RPMI8226 (cell line): ENCODE data around the gene RAB33B.
"Not testable (repeated sequence)": the region's sequence is repeated elsewhere in the genome, so short reads cannot be mapped to it uniquely, and the experiment has no call there.

Experiments used
- DNase-seq: peaks from one replicate; pipeline ENCODE4 v3.0.0-alpha.2; 2015

Gene RAB33B

GRCh38 chr4:139454111-139455045 lies at the start of gene RAB33B:
Gene RAB33B, plus strand, starts transcription at chr4:139454121. Its CDS starts 75 bp downstream, at chr4:139454196.
- peak; percentile 31 for DNase-seq

DNA sequence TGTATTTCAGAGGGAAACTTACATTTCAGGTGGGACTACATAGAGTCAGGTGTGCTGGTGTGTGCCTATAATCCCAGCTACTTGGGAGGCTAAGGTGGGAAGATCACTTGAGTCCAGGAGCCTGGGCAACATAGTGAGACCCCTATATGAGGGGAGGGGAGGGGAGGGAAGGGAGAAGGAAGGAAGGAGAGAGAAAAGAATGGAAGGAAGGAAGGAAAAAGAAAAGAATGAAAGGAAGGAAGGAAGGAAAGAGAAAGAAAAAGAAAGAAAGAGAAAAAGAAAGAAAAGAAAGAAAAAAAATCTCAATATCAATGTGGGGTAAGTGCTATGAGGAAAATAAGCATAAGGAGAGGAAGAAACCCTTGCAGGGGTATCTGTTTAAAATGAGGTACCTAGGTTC lies 43.6 kb upstream of the RAB33B start:
- no peak for DNase-seq

GRCh38 chr4:139414671-139415210 lies 39.2 kb upstream of the RAB33B start:
- not testable (repeated sequence) for DNase-seq

- peak; percentile 25 for DNase-seq
These were observed 37.7 kb upstream of the RAB33B start for GRCh38 chr4:139416073-139416673.

DNA sequence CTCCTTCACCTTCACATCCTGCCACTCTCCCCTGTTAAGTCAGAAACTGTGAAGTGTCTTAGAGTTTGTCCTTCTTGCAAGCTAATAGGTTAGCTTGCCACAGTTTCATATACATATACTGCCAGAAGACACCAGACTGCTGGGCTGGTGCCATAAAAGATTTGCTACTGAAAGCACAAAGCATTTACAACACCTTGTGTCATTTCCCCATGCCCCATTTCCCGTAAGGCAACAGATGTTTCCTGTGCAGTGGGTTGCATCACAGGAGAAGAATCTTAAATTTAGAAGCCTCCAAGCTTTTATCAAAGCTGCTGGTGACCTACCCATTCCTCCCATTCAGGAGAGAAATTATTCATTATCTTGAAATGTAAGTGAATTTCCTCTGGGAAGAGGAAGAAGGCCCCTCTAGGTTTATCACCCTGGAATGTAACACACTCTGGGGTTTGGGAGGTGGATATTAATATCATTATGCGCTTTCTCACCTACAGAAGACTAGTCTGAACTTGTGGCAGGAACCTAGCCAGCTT lies 34.5 kb upstream of the RAB33B start:
- peak; percentile 84 for DNase-seq

DNA sequence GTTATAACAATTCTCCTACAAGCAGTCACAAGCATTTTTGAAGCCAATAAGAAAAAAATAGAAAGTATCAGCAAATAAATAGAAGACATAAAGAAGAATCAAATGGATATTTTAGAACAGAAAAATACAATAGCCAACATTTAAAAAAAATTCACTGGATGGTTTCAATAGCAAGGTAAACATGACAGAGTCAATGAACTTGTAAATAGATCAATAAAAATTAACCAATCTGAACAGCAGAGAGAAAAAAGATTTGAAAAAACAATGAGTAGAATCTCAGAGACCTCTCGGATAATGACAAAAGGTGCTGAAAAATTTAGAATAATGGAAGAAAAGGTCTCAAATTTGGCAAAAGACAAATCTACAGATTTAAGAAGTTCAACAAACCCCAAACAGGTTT lies 33.3 kb upstream of the RAB33B start:
- DNase-seq: no peak

DNA sequence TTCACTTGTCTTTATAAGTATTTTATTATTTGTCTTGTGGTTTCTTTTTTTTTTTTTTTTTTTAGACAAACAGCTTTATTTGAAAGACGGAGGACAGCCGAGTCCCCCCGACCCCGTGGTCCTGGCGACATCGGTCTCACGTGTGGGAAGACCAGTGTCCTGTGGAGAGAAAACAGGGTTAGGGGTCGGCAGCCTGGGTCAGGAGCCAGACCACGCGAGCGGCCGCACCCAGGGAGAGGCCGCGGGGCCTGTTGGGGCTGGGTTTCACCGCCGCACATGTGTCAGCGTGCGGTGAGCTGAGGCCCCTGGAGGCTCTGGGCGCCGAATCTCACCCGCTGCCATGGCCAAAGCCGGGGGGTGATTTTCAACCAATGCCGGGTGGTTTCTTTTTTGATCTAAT lies 17.8 kb upstream of the RAB33B start:
- DNase-seq: no peak

DNA sequence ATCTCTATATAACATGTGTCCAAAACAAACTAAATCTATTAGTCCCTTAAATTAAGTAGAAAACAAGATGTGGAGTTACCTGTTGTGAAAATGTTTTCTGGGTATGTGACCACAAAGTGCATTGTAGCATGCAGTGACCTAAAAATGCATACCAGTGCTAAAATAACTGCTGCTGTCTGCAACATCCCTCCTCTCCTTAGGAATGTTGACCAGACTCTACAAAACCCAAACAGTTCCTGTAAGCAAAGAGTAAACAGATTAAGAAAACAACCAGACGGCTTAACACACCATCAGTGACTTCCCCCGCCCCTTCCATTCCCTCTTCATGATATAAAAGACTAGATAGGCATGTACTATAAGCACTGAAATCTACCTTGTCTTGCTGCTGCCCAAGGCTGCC lies 15.8 kb upstream of the RAB33B start:
- DNase-seq: no peak

GRCh38 chr4:139441029-139441428 lies 12.9 kb upstream of the RAB33B start:
- DNase-seq: no peak

GRCh38 chr4:139443661-139444060 lies 10.3 kb upstream of the RAB33B start:
- no peak for DNase-seq

GRCh38 chr4:139444881-139445280 lies 9.0 kb upstream of the RAB33B start:
- not testable (repeated sequence) for DNase-seq

DNA sequence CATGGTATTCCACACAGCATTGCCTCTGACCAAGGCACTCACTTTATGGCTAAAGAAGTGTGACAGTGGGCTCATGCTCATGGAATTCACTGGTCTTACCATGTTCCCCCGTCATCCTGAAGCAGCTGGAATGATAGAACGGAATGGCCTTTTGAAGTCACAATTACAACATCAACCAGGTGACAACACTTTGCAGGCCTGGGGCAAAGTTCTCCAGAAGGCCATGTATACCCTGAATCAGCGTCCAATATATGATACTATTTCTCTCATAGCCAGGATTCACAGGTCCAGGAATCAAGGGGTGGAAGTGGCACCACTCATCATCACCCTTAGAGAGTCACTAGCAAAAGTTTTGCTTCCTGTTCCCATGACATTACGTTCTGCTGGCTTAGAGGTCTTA lies 6.8 kb upstream of the RAB33B start:
- DNase-seq: not testable (repeated sequence)

DNA sequence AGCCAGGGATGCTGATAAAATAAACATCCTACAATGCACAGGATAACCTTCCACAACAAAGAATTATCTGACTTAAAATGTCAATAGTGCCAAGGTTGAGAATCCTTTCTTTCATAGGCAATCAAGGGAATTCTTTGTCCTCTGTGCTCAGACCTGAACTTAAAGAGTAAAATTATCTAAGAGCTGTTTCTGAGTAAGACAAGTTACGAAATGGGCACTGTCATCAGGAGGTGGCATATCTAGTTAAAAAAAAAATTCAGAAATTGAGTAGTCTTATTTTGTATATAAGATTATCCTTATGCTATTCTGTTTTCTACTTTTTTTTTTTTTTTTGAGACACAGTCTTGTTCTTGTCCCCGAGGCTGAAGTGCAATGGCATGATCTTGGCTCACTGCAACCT lies 3.3 kb upstream of the RAB33B start:
- no peak for DNase-seq

DNA sequence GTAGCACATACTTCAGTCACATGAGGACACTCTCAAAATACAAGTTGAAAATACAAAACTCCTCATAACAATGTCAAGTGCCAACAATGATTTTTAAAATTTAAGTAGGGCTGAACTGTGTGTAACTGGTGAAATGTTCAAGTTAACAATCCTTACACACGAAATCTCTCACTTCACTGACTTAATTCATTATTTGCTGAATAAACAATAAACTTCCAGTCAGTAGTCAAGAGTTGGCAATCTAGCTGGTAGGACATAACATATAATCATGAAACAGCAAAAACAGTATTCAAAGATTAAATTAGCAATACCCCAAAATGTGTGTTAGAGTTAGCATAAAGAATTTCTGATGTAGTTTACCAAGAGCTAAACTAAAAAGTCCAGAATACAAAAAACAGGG lies 1.9 kb upstream of the RAB33B start:
- DNase-seq: no peak

DNA sequence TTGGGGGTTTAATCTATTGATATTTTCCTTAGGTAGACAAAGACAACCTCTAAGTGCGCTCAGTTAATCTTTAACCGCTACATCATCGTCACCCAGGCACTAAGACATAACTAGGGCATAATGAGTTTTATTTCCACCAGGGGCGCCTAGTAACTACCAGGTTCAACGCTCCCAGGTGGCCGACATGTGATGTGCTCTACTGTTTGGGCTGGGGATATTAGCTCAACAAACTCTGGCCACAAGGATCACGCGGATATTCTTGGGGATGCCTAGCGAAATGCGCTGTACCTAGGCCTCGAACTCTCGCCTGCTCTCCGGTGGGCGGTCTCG lies 915 bp upstream of the RAB33B start:
- peak; percentile 81 for DNase-seq

DNA sequence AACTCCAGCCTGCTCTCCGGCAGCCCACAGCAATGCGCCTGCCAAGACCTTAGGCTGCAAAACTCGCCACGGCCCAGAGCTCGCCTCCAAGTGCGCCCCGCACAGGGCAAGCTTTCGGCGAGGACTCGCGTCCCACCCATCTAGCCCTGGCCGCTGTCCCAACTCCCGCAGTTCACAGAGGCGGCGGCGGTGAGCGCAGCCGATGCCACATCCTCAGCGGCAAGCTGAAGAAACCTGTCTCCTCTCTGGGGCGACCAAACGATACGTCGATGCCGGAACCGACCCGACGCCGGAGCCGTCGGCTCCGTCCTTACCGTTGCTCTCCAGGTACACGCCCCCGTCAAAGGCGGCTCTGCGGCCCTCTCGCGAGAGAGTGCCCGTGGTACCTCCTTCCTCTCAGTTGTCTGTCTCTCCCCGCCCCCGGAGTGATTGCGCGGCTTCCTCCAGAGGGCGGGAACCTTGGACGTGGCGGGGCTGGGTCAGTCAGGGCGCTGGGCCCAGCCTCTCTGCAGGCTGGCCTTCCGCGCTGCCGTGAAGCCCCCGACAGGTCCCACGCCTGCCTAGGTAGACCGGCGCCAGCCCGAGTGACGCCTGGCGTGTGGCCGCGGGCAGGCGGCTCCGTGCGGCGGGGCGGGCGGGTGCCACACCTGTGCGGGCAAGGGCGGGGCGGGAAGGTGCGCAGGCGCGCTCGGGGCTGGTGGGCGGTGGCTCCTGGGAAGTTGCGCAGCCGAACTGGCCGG lies 380 bp upstream of the RAB33B start:
- DNase-seq: peak; percentile 93

DNA sequence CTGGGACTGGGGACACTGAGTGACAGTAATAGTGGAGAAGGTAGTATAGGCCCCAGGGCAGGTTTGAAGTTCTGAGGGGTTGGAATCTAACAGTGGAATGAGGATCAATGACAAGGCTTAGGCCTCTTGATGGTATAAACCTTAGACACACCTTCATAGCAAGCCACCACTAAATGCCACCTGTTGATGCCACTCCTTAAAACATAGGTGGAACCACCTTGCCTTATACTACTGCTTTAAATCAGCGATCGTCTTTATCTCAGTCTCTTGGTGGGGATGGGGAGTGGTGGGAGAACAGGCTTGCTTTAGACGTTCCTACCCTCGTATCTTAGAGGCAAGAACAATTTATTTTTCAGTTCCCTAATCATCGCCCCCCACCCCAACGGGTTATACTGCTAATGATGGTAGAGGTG lies 1.2 kb downstream of the RAB33B start:
- DNase-seq: peak; percentile 10

- no peak for DNase-seq
These were observed 3.4 kb downstream of the RAB33B start for GRCh38 chr4:139457318-139457717.

DNA sequence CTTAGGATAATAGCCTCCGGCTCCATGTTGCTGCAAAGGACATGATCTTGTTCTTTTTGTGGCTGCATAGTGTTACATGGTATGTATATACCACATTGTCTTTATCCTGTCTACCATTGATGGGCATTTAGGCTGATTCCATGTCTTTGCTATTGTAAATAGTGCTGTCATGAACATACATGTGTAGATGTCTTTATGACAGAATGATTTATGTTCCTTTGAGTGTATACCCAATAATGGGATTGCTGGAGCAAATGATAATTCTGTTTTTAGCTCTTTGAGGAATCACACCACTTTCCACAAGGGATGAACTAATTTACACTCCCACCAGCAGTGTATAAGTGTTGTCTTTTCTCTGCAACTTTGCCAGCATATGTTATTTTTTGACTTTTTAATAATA lies 4.6 kb downstream of the RAB33B start:
- no peak for DNase-seq

DNA sequence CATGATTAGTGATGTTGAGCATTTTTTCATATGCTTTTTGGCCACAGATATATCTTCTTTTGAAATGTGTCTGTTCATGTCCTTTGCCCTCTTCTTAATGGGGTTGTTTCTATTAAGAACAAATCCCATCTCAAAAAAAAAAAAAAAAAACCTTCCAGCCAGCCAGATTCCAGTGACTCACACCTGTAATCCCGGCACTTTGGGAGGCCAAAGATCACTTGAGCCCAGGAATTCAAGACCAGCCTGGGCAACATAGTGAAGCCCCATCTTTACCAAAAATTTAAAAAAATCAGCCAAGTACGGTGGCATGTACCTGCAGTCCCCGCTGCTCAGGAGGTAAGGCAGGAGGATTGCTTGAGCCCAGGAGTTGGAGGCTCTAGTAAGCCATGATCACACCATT lies 5.1 kb downstream of the RAB33B start:
- no peak for DNase-seq

DNA sequence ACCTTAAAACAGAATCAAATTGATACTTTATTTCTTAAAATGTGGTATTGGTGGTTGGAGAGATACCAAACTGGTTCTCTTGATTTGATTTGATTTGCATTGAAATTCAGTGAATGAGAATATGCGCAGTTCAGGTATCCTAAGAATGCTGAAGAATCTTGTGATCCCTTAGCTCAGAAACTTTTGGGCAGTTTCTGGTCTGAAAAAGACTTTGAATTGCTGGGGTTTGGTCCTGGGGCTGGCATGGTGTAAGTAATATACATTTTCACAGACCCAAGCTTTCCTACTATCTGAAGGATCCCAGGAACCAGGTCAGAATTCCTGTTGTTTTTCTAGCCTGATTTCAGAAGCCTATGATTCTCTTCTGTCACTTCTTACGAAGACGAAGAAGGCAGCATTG lies 6.6 kb downstream of the RAB33B start:
- no peak for DNase-seq

DNA sequence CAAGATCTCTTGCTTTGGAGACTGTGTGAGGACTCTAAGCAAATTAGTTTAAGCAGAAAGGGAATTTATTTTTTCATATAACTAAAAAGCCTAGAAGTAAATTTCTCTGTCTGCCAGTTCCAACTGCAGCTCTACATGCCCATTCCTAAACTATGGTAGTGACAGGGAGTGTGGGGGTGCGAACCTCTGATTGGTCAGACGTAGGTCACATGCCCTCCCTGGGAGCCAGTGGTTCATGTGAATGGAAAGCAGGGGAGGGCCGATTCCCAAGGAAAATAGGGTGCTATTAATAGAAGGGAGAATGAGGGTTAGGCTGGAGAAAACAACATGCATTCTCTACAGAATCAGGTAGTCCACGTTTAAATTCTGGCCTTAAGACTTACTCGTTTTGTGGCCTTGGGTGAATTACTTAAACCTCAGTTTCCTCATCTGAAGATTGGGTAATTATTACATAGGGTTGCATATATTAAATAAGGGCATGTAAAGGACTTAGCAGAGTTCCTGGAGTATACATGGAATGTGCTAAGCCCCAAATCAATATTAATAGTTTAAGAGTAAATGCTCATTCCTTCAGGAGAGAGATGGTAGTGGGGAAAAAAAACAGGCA lies 7.2 kb downstream of the RAB33B start:
- DNase-seq: no peak

DNA sequence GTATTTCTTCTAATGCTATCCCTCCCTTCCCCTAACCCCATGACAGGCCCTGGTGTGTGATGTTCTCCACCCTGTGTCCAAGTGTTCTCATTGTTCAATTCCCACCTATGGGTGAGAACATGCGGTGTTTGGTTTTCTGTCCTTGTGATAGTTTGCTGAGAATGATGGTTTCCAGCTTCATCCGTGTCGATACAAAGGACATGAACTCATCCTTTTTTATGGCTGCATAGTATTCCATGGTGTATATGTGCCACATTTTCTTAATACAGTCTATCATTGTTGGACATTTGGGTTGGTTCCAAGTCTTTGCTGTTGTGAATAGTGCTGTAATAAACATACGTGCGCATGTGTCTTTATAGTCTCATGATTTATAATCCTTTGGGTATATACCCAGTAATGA lies 10.6 kb downstream of the RAB33B start:
- DNase-seq: not testable (repeated sequence)
